Measurements from ENCODE around the gene TLL2.

GRCh38 chr10:96339956-96340904 is 173.5 kb downstream of the TLL2 start:
- TF ChIP-seq CTCF (conservative IDR thresholded peaks at IDR 0.05; ENCODE audit: low read length) (peak; percentile 95), EZH2phosphoT487 (IDR thresholded peaks at IDR 0.05; ENCODE audit: borderline replicate concordance) (no peak)

Measured in Loucy (cell line).